Common myeloid progenitor, CD34-positive (primary cell): Measurements from ENCODE around the gene XPNPEP2.

Source experiments
- CTCF ChIA-PET: fragments of 350-600 bp; sonication (Branson Sonifier 250); formaldehyde crosslinking; loops from one replicate; lab custom pipeline; 2021; ENCODE audit warnings: antibody characterized with exemption; lab: Charles Lee
- POLR2A ChIA-PET: fragments of 350-600 bp; sonication (Branson Sonifier 250); formaldehyde crosslinking; loops from one replicate; lab custom pipeline; 2021; ENCODE audit warnings: antibody characterized with exemption; lab: Charles Lee
- DNase-seq, 3 donors: peaks; one replicate each; pipeline versions ENCODE4 v3.0.0 to v3.0.0-alpha.2; 2013
- H3K27ac ChIP-seq, 2 experiments: 1 replicate in 1 of 2; 2 replicates in 1 of 2; pipeline ENCODE4 v1.7.0; 2013; ENCODE audit warnings: inconsistent platforms in 2 of 2, low read length in 2 of 2, mild to moderate bottlenecking in 2 of 2, low read depth in 1 of 2, moderate library complexity in 1 of 2; ENCODE audit not compliant: severe bottlenecking in 2 of 2, insufficient read depth in 1 of 2, poor library complexity in 1 of 2
- H3K27me3 ChIP-seq, 5 experiments: replicated peaks in 2 of 5; 1 replicate in 3 of 5; 2 replicates in 2 of 5; pipeline versions ENCODE4 v1.6.1 to v1.7.0; 2013; ENCODE audit warnings: low read length in 4 of 5, mild to moderate bottlenecking in 2 of 5, moderate library complexity in 2 of 5, inconsistent platforms in 1 of 5; ENCODE audit not compliant: insufficient read depth in 5 of 5, control insufficient read depth in 4 of 5
- H3K36me3 ChIP-seq, 4 experiments: 1 replicate in 2 of 4; 2 replicates in 2 of 4; pipeline versions ENCODE4 v1.6.1 to v1.7.0; 2013; ENCODE audit warnings: low read length in 3 of 4, control low read depth in 1 of 4, mild to moderate bottlenecking in 1 of 4; ENCODE audit not compliant: control insufficient read depth in 4 of 4, insufficient read depth in 4 of 4
- H3K4me1 ChIP-seq, 4 experiments: 1 replicate in 3 of 4; 2 replicates in 1 of 4; pipeline versions ENCODE4 v1.6.1 to v1.7.1; 2013; ENCODE audit warnings: low read length in 3 of 4, mild to moderate bottlenecking in 3 of 4, control low read depth in 1 of 4, inconsistent platforms in 1 of 4, moderate library complexity in 1 of 4; ENCODE audit not compliant: control insufficient read depth in 4 of 4, insufficient read depth in 4 of 4; ENCODE audit errors: control extremely low read depth in 1 of 4
- H3K4me3 ChIP-seq, 7 experiments: 1 replicate in 4 of 7; 2 replicates in 3 of 7; pipeline versions ENCODE4 v1.5.1 to v1.7.0; 2013; ENCODE audit warnings: mild to moderate bottlenecking in 7 of 7, low read length in 6 of 7, moderate library complexity in 6 of 7, inconsistent platforms in 2 of 7, low read depth in 2 of 7, control low read depth in 1 of 7; ENCODE audit not compliant: insufficient read depth in 4 of 7, control insufficient read depth in 1 of 7; ENCODE audit errors: extremely low read depth in 1 of 7
- H3K9me3 ChIP-seq, 5 experiments: 1 replicate in 4 of 5; 2 replicates in 1 of 5; pipeline versions ENCODE4 v1.6.1 to v1.7.1; 2013; ENCODE audit warnings: low read length in 4 of 5, mild to moderate bottlenecking in 2 of 5, inconsistent platforms in 1 of 5, low read depth in 1 of 5, moderate library complexity in 1 of 5; ENCODE audit not compliant: control insufficient read depth in 4 of 5, insufficient read depth in 2 of 5; ENCODE audit errors: control extremely low read depth in 1 of 5
- WGBS: methylation state at CpG from one replicate; pipeline ENCODE4 v1.1.5; 2013; ENCODE audit not compliant: insufficient coverage; 5-methylcytosine and 5-hydroxymethylcytosine counted together

XPNPEP2 gene

DNA sequence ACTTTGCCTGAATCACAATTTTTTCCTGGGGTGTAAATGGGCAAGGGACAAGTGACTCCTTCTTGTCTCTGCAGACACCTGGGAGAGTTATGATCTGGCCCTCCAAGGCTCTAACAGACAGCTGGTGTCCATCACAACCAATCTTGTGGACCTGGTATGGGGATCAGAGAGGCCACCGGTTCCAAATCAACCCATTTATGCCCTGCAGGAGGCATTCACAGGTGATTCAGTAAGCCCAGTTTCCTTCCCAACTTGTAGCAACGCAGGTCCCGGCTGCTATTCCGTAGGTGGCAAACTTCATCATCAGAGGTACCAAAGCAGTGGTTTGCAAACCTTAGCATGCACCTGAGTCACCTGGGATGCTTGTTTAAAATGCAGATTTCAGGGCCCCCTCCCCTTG, 8.8 kb downstream of the XPNPEP2 start:
- no peaks in the 10 kb centered on the region for H3K36me3 ChIP-seq
- ChIA-PET POLR2A (no interaction called here), CTCF (interaction anchor here (4.6 kb wide), 1 partner anchor 7 kb away, joined by 27 read pairs; no protein-coding TSS in a partner anchor)
- no peaks in the 10 kb centered on the region for H3K27me3 ChIP-seq
- 75% methylated on average over 4 of the region's 4 CpGs for WGBS
- H3K9me3 ChIP-seq: no peaks in the 10 kb centered on the region
- no peak overlapping the region for H3K27ac ChIP-seq
- H3K4me3 ChIP-seq: no peak overlapping the region
- peaks cover 6 to 19% (median 14%) of the 10 kb centered on the region in 4 experiments for H3K4me1 ChIP-seq
- DNase-seq: no peak

DNA sequence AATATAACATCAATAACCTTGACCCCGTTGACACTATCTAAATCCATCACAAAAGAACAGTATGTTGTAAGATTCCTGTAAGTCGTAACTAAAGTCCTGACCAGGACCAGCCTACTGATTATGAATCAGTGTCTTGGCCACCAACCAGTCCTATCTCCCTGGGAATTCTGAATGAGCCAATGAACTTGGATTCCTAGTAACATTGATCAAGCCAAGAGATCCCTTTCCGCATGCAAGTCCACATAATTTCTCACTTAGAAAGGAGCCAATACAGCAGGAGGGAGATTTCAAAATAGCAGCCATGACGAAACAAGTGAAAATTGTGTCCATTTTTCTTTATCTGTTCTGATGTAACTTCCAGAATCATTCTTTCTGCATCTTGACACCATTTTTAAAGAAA, 9.5 kb downstream of the XPNPEP2 start:
- no peak overlapping the region for H3K27ac ChIP-seq
- peaks cover under 1 to 14% (median 9%) of the 10 kb centered on the region in 4 experiments for H3K4me1 ChIP-seq
- POLR2A ChIA-PET: no interaction called here
- WGBS: 88% methylated on average over 1 of the region's 4 CpGs
- H3K4me3 ChIP-seq: no peak overlapping the region
- no peaks in the 10 kb centered on the region for H3K36me3 ChIP-seq
- no peaks in the 10 kb centered on the region for H3K27me3 ChIP-seq
- no peak for DNase-seq
- CTCF ChIA-PET: no interaction called here
- no peaks in the 10 kb centered on the region for H3K9me3 ChIP-seq

- H3K27me3 ChIP-seq: no peaks in the 10 kb centered on the region
- H3K36me3 ChIP-seq: no peaks in the 10 kb centered on the region
- CTCF ChIA-PET: no interaction called here
- no peak for DNase-seq
- H3K4me3 ChIP-seq: no peak overlapping the region
- H3K9me3 ChIP-seq: no peaks in the 10 kb centered on the region
- WGBS: no CpG with 5 or more reads among the region's 2 CpGs
- peaks cover 0 to 8% (median 5%) of the 10 kb centered on the region in 4 experiments for H3K4me1 ChIP-seq
- POLR2A ChIA-PET: no interaction called here
- no peak overlapping the region for H3K27ac ChIP-seq
Observed at GRCh38 chrX:129749069-129749468, 10.3 kb downstream of the XPNPEP2 start.

DNA sequence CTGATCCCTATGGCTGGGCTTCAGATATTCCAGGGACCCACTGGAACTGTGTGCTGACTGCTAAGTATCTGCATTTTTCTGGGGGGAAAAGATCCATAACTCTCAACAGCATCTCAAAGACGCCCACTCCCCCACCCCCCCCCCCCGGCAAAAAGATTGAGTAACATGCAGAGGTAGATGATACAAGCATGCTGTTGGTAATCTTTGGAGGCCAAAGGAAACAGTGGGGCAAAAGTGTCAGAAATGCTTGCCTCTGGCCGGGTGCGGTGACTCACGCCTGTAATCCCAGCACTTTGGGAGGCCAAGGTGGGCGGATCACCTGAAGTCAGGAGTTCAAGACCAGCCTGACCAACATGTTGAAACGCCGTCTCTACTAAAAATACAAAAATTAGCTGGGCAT, 12.2 kb downstream of the XPNPEP2 start:
- DNase-seq: no peak
- ChIA-PET POLR2A (no interaction called here), CTCF (interaction anchor here (1.0 to 3.4 kb wide), 2 partner anchors 114 to 142 kb away, joined by 3 to 17 read pairs; no protein-coding TSS in a partner anchor)
- WGBS: 91% methylated on average over 5 of the region's 8 CpGs
- H3K27ac ChIP-seq: no peak overlapping the region
- H3K9me3 ChIP-seq: no peaks in the 10 kb centered on the region
- H3K27me3 ChIP-seq: no peaks in the 10 kb centered on the region
- peaks cover 0 to 19% (median 10%) of the 10 kb centered on the region in 4 experiments for H3K4me1 ChIP-seq
- H3K4me3 ChIP-seq: no peak overlapping the region
- no peaks in the 10 kb centered on the region for H3K36me3 ChIP-seq

DNA sequence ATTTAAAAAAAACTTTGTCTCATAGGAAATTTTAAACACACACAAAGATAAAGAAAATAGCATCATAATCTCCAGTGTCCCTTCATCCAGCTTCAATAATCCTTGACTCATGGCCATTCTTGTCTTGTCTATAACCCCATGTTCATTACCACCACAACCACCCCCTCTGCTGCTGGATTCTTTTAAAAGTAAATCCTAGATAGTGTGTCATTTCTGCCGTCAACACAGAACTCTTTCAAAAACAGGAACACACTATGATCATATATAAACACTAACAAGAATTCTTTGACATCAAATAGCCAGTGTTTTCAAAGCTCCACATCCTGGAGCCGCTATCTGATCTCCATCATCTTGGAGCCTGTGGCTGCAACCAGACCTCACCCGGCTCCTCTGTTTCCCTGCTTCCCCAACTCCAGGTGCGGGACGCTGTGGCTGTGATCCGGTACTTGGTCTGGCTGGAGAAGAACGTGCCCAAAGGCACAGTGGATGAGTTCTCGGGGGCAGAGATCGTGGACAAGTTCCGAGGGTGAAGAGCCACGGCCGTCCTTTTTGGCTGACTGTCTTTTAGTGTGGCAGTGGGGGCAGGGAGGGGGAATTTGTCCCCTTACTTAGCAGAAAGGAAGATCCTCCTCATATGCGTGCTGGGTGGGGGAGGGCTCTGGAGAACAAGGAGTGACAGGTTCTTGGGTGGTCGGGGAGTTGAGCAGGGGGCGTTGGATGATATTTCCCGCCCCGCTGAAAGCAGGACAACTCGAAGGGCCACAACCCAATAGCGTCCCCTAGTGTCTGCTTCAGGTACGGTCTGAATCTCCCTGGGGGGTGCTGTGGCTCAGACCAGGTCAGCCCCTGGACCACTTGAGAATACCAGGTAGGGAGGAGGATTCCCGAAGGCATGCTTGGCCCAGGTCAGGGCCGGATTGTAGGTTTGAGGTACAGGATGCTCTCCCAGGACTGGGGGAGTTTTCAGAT, 15.6 kb downstream of the XPNPEP2 start:
- ChIA-PET POLR2A (no interaction called here), CTCF (interaction anchor here (0.7 to 3.9 kb wide), 23 partner anchors 9 to 153 kb away, joined by 3 to 27 read pairs (median 6); partner anchors contain the start of genes APLN and XPNPEP2)
- Histone ChIP-seq H3K27ac (no peak overlapping the region), H3K4me1 (peaks cover 4 to 46% (median 26%) of the 10 kb centered on the region in 4 experiments), H3K36me3 (no peaks in the 10 kb centered on the region), H3K27me3 (no peaks in the 10 kb centered on the region), H3K4me3 (peak overlapping the region in 4 of 7 experiments; percentile 36 to 66 (median 44)), H3K9me3 (no peaks in the 10 kb centered on the region)
- 39% methylated on average over 15 of the region's 22 CpGs for WGBS
- DNase-seq: peak in 2 of 3 donors; percentile 65 to 70

DNA sequence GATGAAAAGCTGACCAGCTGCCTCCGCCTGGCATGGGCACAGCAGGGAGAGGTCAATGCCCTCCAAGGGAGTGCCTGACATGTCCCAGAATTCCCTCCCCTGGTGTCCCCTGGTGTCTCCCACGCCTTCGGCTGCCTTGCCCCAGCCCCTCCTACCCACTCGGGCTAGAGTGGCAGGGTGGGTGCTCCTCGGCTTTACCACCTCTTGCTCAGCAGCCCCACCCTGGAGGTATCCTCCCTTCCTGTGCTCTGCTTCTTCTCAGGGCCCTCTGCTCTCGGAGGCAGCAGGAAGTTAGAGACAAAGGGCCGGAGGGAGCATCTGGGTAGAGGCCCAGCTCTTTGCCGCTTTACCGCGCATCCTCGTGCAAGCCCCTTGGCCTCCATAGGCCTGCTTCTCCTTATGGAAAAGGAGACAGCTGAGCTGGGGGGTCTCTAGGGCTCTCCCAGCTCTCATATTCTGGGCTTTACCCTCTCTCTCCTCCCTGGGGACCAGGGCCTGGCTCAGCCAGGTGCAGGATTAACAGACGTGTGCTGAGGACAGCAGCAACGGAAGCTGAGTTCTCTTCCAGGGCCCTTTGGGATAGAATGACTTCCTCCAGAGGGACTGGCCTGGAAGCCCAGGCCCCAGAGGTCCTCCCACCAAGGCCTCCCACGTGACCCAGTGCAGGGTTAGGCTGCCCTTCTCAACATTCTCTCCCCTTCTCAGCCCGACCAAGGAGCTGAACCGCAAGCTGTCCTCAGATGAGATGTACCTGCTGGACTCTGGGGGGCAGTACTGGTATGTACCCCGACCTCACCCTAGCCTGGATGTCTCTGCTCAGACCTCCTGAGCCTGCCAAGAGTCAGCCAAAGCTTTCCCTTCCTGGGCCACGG, 17.2 kb downstream of the XPNPEP2 start:
- no peak overlapping the region for H3K27ac ChIP-seq
- DNase-seq: peak in 1 of 3 donors; percentile 36

More for the DNA sequence above, 17.2 kb downstream of the XPNPEP2 start:
- Histone ChIP-seq H3K9me3 (no peaks in the 10 kb centered on the region), H3K36me3 (no peaks in the 10 kb centered on the region), H3K4me3 (peak overlapping the region in 1 of 7 experiments; percentile 9), H3K27me3 (no peaks in the 10 kb centered on the region), H3K4me1 (peaks cover 4 to 60% (median 37%) of the 10 kb centered on the region in 4 experiments)
- CTCF ChIA-PET: interaction anchor here (0.6 to 3.9 kb wide), 25 partner anchors 8 to 151 kb away, joined by 3 to 27 read pairs (median 5); partner anchors contain the start of genes SASH3 and XPNPEP2
- POLR2A ChIA-PET: interaction anchor here (0.7 to 1.0 kb wide), 2 partner anchors 25 to 34 kb away, joined by 3 to 4 read pairs; no protein-coding TSS in a partner anchor
- WGBS: 83% methylated on average over 11 of the region's 18 CpGs
